Endothelial cell of hepatic sinusoid (primary cell): ENCODE data around the gene TP53INP2.
"Not testable (repeated sequence)": the region's sequence is repeated elsewhere in the genome, so short reads cannot be mapped to it uniquely, and the experiment has no call there.

Experiments
- in situ Hi-C: cut with HindIII; loops from 2 replicates; pipeline ENCODE4 v1.10.0; 2017; ENCODE audit warnings: low sequenced_read_pairs

TP53INP2 gene, protein sequence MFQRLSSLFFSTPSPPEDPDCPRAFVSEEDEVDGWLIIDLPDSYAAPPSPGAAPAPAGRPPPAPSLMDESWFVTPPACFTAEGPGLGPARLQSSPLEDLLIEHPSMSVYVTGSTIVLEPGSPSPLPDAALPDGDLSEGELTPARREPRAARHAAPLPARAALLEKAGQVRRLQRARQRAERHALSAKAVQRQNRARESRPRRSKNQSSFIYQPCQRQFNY

DNA sequence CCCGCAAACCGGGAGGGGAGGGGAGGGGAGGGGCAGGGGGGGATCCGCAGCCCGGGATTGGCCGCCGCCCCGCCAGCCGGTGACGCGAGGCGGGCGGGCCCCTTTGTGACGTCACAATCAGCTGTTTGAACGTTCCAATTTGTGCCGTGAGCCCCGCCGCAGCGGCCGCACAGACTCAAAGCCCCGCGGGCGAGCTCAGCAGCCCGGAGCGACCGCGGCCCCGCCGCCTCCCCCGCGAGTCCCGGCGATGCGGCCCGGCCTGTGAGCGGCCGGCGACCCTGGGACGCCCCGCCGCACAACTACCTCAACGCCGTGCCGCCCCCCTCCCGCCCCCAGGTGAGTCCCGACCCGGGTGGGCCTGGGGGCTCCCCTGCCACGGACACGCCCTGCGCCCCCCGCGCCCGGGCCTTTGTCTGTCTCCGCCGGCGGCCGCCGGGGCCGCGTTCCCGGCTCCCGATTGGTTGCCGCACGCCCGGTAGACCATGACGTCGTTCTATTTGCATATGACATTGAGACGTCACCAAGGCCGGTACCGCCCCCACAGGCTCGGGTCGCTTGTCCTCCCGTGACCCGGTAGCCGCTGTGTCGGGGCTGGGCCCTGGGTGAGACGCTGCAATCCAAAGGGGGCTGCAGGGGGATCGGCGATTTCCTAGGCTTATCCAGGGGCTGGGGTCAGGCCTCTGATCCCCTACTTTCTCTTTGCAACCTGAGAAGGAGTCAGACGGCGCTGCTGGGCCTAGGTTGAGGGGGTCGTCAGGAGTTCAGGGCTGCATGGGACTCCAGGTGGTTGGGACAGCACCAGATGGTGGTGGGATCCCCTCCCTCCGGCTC lies at the start of gene TP53INP2:
Gene TP53INP2 (plus strand): TSS at position 168 of the 831 bp plus-strand sequence. CDS start 4,396 bp downstream, outside the sequence.
- in situ Hi-C loops, result no loop called here

DNA sequence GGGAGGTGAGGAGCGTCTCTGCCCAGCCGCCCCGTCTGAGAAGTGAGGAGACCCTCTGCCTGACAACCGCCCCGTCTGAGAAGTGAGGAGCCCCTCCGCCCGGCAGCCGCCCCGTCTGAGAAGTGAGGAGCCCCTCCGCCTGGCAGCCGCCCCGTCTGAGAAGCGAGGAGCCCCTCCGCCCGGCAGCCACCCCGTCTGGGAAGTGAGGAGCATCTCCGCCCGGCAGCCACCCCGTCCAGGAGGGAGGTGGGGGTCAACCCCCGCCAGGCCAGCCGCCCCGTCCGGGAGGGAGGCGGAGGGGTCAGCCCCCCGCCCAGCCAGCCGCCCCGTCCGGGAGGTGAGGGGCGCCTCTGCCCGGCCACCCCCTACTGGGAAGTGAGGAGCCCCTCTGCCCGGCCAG lies 45.5 kb upstream of the TP53INP2 start:
- in situ Hi-C loops, result not testable (repeated sequence)

DNA sequence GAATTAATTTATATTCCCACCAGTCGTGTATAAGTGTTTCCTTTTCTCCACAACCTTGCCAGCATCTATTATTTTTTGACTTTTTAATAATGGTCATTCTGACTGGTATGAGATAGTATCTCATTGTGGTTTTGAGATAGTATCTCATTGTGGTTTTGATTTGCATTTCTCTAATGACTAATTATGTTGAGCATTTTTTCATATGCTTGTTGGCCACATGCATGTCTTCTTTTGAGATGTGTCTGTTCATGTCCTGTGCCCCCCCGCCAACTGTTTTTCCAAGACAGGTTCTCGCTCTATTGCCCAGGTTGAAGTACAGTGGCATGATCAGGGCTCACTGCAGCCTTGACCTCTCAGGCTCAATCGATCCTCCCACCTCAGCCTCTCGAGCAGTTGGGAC lies 42.3 kb upstream of the TP53INP2 start:
- in situ Hi-C loops, result not testable (repeated sequence)

DNA sequence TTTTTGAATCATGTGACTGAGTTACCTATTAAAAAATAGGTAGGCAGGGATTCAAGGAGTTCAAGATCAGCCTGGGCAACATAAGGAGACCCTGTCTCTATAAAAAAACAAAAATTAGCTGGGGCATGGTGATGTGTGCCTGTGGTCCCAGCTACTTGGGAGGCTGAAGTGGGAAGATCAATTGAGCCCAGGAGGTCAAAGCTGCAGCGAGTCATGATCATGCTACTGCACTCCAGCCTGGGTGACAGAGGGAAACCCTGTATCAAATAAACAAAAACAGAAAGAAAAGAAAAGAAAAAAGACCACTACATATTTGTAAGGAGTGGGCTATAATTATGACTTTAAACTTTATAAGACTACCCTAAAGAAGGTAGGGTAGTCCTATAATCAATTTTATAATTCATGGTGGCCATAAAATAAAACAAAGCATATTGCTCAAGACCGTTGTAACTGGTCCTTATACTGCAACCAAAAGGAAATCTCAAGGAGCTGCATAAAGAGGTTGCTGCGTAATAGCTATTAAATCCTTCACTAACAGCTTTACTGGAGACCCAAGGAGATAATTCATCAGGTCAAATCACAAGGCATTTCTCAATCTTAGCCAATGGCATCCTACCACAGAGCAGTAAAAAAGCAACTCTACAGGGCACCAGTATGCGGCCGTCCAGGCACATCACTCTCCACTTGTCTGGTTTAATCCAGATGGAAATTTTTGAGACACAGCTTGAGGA lies 40.8 kb upstream of the TP53INP2 start:
- in situ Hi-C loops, result no loop called here

DNA sequence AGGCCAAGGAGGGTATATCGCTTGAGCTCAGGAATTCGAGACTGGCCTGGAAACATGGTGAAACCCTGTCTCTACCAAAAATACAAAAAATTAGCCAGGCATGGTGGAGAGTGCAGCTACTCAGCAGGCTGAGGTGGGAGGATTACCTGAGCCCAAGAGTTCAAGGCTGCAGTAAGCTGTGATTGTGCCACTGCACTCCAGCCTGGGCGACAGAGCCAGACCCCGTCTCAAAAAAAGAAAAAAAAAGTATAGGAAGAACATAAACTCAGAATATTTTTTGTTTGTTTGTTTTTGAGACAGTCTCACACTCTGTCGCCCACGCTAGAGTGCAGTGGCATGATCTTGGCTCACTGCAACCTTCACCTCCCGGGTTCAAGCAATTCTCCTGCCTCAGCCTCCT lies 39.4 kb upstream of the TP53INP2 start:
- in situ Hi-C loops, result not testable (repeated sequence)

DNA sequence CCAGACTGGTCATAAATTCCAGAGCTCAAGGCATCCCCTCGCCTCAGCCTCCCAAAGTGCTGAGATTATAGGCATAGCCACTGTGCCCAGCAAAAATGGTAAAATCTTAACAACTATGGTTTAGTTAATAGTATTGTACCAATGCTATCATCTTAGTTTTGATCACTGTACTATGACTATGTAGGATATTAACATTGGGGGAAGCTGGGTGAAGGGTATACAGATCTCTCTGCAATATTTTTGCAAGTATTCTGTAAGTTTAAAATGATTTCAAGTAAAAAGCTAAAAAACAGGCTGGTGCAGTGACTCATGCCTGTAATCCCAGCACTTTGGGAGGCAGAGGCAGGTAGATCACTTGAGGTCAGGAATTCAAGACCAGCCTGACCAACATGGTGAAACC lies 35.0 kb upstream of the TP53INP2 start:
- in situ Hi-C loops, result no loop called here

DNA sequence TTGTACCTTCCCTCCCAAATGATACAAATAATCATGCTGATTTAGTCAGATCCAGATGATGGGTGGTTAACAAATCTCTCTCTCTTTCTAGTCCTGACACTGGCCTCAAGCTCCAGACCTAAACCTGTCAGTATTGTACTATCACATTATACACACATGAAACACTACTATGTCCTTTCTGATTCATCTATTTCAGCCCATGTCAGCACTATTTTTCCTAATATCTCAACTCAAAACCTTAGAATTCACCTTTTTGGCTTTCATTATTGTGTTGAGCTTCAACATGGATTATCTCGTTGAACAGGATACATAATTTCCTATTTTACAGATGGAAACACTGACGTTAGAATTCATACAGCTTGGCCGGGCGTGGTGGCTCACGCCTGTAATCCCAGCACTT lies 30.7 kb upstream of the TP53INP2 start:
- in situ Hi-C loops, result no loop called here

DNA sequence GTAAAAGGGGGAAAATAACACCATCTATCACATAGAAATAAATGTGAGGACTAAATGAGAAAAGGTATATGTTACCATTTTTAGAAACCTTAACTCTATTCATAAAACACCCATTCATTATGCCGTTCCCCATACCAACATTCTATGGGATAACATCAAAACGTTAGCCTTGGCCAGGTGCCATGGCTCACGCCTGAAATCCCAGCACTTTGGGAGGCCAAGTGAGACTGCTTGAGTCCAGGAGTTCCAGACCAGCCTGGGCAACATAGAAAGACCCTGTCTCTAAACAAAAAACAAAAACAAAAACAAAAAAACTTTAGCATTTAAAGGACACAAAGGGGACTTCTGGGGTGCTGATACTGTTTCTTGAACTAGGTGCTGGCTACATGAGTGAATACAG lies 28.6 kb upstream of the TP53INP2 start:
- in situ Hi-C loops, result no loop called here

DNA sequence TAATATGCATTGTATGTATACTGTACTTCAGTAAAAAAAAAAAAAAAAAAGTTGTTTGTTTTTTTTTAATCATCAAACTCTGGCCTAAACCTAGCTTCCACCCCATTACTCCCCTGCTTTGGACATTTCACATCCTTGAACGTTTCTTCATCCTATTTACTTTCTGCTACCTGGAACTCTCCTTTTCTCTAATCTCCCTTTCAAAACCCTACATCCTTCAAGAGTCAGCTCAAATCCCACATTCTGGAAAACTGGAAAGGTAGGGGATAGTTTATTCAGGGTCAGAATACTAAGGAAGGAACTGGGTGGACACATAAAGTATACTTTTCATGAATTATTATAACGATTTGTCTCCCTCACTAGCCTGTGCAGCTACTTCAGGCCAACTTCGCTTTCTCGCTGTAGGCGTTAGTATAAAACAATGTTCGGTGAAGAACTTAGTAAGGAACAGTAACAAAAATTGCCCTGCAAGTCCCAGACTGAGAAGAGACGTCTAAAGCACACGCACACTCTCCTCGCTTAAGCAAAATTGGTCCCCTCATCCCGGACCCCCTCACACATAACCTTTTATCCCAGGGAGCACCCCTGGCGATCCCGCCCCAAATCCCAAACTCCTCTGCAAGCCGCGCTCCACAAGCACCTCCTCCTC lies 28.0 kb upstream of the TP53INP2 start:
- in situ Hi-C loops, result no loop called here

DNA sequence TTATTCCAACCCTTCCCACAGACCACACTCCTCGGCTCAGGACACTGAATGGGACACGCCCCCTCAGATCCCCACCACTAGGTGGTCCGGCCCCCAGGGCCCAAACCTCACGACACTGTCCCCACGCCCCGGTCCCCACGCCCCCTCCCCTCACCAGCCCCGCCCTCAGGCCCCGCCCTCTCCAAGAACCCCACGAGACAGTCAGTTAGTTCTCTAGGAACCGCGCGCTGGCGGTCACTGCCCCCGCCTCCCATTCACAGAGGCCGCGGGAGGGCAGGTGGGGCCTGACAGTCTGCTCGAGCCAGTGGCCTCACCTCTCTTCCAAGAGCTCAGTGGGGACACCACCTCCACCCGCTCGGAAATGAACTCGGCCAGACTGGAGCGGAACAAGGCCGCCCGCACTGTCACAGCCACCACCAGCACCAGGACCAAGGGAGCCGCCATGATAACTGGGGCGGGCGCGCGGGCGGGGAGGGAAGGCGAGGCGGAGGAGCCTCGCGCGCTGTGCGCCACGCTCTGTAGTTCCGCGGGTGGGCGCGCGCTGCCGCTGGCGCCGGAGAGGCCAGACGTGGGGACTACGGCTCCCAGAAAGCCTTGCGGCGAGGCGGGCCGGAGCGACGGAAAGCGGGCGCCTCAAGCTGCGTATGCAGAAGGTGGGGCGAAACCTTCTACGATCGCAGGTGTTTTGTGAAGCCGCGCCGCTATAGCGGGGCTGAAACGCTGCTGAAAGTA lies 27.3 kb upstream of the TP53INP2 start, which contains the start of gene PIGU:
Gene PIGU (minus strand): TSS at position 451 of the 732 bp plus-strand sequence. CDS start 7 bp downstream, at position 444.
- in situ Hi-C loops, result no loop called here

DNA sequence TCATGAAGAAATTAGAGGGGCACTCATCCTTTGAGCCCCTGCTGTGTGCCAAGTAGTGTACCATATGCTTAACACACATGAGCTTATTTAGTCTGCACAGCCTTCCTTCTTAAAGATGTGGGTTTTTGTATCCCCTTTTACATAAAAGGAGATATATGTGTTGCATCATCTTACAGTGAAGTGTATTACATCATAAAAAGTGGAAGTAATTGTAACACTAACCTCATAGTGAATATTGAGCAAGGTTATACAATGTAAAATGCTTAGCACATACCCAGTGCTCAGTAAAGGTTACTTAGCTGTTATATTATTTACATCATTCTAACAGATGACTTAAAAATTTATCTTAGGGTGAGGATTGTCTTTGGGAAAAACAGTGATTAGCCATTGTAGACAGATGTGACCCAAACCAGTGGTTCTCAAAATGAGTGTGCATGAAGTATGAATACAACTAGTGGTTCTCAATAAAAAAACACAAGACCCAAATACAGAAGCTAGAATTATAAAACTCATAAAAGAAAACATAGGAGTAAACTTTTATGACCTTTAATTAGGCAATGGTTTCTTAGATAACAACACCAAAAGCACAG lies 23.5 kb upstream of the TP53INP2 start:
- in situ Hi-C loops, result no loop called here

DNA sequence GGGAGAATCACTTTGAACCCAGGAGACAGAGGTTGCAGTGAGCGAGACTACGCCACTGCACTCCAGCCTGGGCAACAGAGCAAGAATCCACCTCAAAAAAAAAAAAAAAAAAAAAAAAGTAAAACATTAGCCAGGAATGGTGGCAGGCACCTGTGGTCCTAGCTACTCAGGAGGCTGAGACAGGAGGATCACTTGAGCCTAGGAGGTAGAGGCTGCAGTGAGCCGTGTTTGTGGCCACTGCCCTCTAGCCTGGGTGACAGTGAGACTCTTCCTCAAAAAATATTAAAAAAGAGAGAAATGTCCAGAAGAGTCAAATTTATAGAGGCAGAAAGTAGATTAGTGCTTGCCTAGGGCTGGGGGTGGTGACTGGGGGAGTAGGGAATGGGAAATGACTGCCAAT lies 20.5 kb upstream of the TP53INP2 start:
- in situ Hi-C loops, result no loop called here

DNA sequence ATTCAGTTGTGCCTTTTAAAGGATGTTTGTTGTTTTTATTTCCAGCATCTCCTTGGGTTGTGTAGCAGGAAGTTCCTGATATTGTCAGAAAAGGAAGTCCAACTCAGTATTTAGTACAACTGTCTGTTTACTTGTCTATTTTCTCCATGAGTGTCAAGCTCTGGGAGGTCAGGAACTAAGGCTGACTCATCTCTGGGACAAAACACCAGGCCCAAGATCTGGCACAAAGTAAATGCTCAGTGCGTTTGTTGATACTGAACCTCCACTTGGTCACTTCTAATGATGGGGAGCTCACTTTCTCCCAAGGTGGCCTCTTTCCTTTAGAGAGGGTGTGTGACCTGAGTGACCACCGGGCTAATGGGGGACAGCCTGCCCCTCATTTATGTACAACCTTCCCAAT lies 14.7 kb upstream of the TP53INP2 start:
- in situ Hi-C loops, result no loop called here

DNA sequence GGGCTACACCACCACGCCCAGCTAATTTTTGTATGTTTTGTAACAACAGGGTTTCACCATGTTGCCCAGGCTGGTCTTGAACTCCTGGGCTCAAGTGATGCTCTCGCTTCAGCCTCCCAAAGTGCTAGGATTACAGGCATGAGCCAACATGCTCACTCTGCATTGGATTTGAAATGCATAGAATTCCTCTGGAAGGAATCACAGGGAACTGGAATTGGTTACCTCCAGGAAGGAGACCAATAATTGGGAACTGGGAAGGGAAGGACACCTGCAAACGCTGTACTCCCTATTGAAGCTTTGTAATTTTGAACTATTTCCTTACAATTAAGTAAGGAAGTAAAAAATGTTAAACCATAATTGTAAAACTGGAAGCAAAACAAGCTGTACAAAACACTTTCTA lies 12.3 kb upstream of the TP53INP2 start:
- in situ Hi-C loops, result loop anchor here (10.0 kb wide), 1 partner anchor 127 kb away; no protein-coding TSS in a partner anchor

DNA sequence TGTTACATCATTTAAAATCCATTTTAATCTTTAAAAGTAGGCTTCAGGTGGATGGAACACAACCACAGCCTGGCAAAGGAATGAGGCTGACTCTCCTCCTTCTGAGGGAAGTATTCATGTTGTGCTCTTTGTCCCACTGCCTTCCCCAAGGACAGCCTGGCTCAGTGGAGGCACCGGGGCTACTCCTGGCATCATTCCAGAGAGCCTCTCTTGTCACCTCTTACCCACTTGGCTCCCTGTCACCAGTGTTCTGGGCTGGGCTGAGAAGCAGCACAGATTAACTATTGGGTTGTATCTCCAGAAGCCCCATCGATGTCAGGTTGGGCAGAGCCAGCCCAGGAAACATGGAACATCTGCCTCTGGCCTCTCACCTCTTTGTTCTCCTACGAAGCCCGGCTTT lies 10.7 kb upstream of the TP53INP2 start:
- in situ Hi-C loops, result loop anchor here (10.0 kb wide), 1 partner anchor 129 kb away; no protein-coding TSS in a partner anchor

DNA sequence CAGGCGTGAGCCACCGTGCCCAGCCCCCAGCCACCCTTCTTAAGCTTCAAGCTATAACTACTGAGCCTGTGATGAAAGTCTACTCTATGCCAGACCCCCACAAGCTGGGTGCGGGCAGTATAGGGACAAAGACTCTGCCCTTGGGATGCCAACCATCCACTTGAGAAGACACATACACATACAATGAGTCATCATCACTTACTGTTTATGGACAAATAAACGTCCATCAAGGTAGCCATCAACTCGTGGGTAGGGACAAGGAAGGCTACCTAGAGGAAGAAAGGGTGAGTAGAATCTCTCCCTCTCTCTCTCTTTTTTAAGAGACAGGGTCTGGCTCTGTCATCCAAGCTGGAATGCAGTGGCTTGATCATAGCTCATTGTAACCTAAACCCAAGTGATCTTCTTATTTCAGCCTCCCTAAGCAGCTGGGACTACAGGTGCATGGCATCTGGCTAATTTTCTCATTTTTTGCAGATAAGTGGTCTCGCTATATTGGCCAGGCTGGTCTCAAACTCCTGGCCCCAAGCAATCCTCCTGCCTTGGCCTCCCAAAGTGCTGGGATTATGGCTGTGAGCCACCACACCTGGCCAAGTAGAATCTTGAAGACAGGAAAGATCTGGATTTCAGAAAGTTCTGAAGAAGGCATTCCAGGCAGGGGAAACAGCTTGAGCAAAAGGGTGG lies 2.6 kb upstream of the TP53INP2 start:
- in situ Hi-C loops, result no loop called here

DNA sequence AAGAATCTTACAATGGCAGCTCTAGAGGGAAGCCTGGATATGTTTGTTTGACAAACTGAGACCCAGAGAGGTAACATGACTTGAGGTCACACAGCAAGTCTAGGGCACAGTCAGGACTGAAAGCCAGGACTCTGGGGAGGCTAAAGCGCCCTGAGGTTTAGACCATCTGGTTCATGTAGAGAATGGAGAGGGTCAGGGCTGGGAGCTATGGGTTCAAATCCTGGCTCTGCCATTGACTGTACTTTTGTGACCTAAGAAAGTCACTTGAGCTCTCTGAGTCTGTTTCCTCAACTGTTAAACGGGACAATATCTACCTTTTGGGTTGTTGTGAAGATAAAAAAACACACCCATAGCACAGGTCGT lies 1.1 kb upstream of the TP53INP2 start:
- in situ Hi-C loops, result no loop called here

DNA sequence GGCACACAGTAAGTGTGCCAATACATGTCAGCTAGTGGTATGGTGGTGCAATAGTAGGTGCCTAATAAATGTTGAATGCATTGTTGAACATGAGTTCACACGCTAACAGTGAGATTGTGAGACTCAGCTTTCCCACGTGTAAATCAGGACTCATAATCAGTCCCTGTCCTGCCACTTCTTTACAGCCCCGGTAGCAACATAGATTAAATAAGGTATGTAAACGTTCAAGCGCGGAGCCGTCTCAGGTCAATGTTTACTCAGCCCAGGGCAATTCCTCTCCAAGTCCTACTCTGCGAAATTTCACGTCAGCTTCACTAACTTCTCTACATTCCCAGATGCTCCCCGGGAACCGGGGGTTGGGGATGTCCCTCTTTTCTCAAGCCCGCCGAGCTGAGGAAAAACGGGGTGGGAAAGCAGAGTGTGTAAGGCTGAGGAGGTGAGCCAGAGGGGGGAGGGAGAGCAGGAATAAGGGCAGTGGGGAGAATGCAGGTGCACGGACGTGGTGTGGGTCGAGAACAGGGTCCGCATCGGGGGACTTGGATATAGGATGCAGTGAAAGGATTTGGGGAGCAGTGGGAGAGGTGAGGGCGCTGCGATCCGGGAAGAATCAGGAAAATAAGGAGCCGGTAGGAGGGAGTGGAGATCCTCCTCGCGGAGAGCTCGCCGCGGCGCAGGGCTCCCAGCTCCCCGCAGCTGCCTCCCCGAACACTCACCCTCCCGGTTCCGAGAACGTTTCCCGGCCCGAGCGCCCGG lies 544 bp upstream of the TP53INP2 start:
- in situ Hi-C loops, result no loop called here

DNA sequence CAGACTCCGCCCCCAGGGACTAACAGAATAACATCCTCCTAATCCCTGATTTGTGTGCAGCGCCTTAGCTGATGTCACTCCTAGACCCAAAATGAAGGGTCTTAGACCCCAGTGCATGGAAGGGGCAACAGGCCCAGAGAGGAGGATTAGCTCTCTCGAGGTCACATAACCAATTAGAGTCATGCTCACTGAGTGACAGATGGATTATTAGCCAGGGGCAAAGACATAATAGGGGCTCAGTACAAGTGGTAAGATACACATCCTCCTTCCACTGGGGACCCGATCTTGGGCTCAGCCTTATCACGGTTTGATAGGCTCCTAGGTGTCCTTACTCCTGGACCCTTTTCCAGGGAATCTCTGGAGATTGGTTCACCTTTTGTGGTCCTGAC lies 858 bp downstream of the TP53INP2 start:
- in situ Hi-C loops, result no loop called here
